ENCODE measurements around the gene CEBPG.

CEBPG gene

GRCh38 chr19:33404506-33405253 is 31.2 kb downstream of the CEBPG start:
- no peak for ATAC-seq
- TF ChIP-seq OSR1 (CRISPR knock-in tag; IDR thresholded peaks at IDR 0.05) (no peak), RARB (CRISPR knock-in tag; IDR thresholded peaks at IDR 0.05) (no peak), TSHZ2 (CRISPR knock-in tag; IDR thresholded peaks at IDR 0.05) (no peak), TOX (CRISPR knock-in tag; IDR thresholded peaks at IDR 0.05; ENCODE audit: borderline replicate concordance) (no peak), BACH2 (CRISPR knock-in tag; IDR thresholded peaks at IDR 0.05; ENCODE audit: borderline replicate concordance) (no peak), ZNF565 (CRISPR knock-in tag; conservative IDR thresholded peaks at IDR 0.05; ENCODE audit: low read depth) (no peak), PATZ1 (CRISPR knock-in tag; IDR thresholded peaks at IDR 0.05; ENCODE audit: borderline replicate concordance) (no peak), ZFP30 (CRISPR knock-in tag; IDR thresholded peaks at IDR 0.05) (no peak), ISL1 (CRISPR knock-in tag; IDR thresholded peaks at IDR 0.05) (no peak), POU6F1 (CRISPR knock-in tag; IDR thresholded peaks at IDR 0.05; ENCODE audit: borderline replicate concordance, low read depth) (no peak), ZNF8 (CRISPR knock-in tag; IDR thresholded peaks at IDR 0.05) (no peak)

- ATAC-seq, result no peak
- TF ChIP-seq ZNF8 (CRISPR knock-in tag; IDR thresholded peaks at IDR 0.05), result no peak
- TF ChIP-seq ZFP3 (CRISPR knock-in tag; IDR thresholded peaks at IDR 0.05), result no peak
Measured at GRCh38 chr19:33405254-33405552, 31.7 kb downstream of the CEBPG start.

GRCh38 chr19:33405553-33406461 is 32.3 kb downstream of the CEBPG start:
- TF ChIP-seq CSDC2 (CRISPR knock-in tag; IDR thresholded peaks at IDR 0.05), result no peak
- TF ChIP-seq ZNF70 (CRISPR knock-in tag; IDR thresholded peaks at IDR 0.05), result no peak
- TF ChIP-seq TSHZ2 (CRISPR knock-in tag; IDR thresholded peaks at IDR 0.05), result no peak
- TF ChIP-seq ZFP30 (CRISPR knock-in tag; IDR thresholded peaks at IDR 0.05), result no peak
- TF ChIP-seq ZC3H10 (CRISPR knock-in tag; IDR thresholded peaks at IDR 0.05), result no peak
- no peak for TF ChIP-seq ZFP3 (CRISPR knock-in tag; IDR thresholded peaks at IDR 0.05)
- no peak for TF ChIP-seq ZNF8 (CRISPR knock-in tag; IDR thresholded peaks at IDR 0.05)
- no peak for ATAC-seq

- peak; percentile 88 for ATAC-seq
- TF ChIP-seq ESRRG (CRISPR knock-in tag; IDR thresholded peaks at IDR 0.05), result no peak
- no peak for TF ChIP-seq POU6F1 (CRISPR knock-in tag; IDR thresholded peaks at IDR 0.05; ENCODE audit: borderline replicate concordance, low read depth)
- no peak for TF ChIP-seq CSDC2 (CRISPR knock-in tag; IDR thresholded peaks at IDR 0.05)
- TF ChIP-seq ZNF8 (CRISPR knock-in tag; IDR thresholded peaks at IDR 0.05), result no peak
- TF ChIP-seq PATZ1 (CRISPR knock-in tag; IDR thresholded peaks at IDR 0.05; ENCODE audit: borderline replicate concordance), result no peak
- no peak for TF ChIP-seq ZNF70 (CRISPR knock-in tag; IDR thresholded peaks at IDR 0.05)
- no peak for TF ChIP-seq ARNTL (CRISPR knock-in tag; IDR thresholded peaks at IDR 0.05; ENCODE audit: borderline replicate concordance, low read depth)
- no peak for TF ChIP-seq BACH2 (CRISPR knock-in tag; IDR thresholded peaks at IDR 0.05; ENCODE audit: borderline replicate concordance)
- no peak for TF ChIP-seq ZC3H10 (CRISPR knock-in tag; IDR thresholded peaks at IDR 0.05)
- no peak for TF ChIP-seq PPARA (CRISPR knock-in tag; IDR thresholded peaks at IDR 0.05; ENCODE audit: borderline replicate concordance)
- no peak for TF ChIP-seq TOX (CRISPR knock-in tag; IDR thresholded peaks at IDR 0.05; ENCODE audit: borderline replicate concordance)
- no peak for TF ChIP-seq TCF4 (CRISPR knock-in tag; IDR thresholded peaks at IDR 0.05; ENCODE audit: borderline replicate concordance)
Measured at GRCh38 chr19:33406521-33407139, 33.1 kb downstream of the CEBPG start.

Data from SK-N-SH treated with all-trans-retinoic acid at 6 μM for 48 hours (cell line).